Astrocyte (in vitro differentiated cells and primary cell): ENCODE measurements around the gene CYRIA.

Experiments used
- EZH2 ChIP-seq: IDR thresholded peaks from 2 replicates; pipeline ENCODE4 v1.6.1; 2012; ENCODE audit warnings: mild to moderate bottlenecking, low read length, inconsistent platforms; ENCODE audit not compliant: insufficient read depth
- TF ChIP-seq, protein P1 (sequence below): IDR thresholded peaks from 2 replicates; pipeline ENCODE4 v1.5.1; 2011; ENCODE audit warnings: low read depth, mild to moderate bottlenecking, inconsistent platforms, low read length, moderate library complexity; ENCODE audit not compliant: insufficient read depth

DNA sequence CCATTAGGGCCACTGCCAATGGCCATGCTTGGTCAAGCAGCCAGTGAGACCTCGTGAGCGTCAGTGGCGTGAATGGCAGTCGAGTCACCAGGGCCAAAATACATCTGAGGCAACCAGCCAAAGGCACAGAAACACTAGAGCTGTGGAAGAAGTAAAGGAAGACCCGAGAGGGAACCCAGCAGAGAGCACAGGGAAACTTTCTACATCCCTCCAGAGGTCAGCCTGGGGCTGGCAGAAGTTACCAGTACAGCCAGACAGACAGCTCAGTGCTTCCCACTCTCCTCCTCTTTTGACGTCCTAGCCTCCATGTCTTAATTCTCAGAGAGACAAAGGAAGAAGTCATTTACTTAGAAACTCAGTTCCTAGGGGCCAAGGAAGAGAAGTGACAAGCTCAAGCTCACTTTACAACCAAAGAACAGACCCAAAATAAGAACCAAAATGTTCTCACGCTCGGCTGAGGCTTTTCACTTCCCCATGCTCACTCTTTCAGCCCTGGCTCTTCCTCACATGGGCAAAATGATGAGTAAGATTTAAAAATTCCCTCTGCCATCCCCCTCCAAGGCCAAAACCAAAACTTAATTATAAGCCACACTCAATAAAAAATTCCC is 8.7 kb downstream of the CYRIA start:
- TF ChIP-seq, protein P1, sequence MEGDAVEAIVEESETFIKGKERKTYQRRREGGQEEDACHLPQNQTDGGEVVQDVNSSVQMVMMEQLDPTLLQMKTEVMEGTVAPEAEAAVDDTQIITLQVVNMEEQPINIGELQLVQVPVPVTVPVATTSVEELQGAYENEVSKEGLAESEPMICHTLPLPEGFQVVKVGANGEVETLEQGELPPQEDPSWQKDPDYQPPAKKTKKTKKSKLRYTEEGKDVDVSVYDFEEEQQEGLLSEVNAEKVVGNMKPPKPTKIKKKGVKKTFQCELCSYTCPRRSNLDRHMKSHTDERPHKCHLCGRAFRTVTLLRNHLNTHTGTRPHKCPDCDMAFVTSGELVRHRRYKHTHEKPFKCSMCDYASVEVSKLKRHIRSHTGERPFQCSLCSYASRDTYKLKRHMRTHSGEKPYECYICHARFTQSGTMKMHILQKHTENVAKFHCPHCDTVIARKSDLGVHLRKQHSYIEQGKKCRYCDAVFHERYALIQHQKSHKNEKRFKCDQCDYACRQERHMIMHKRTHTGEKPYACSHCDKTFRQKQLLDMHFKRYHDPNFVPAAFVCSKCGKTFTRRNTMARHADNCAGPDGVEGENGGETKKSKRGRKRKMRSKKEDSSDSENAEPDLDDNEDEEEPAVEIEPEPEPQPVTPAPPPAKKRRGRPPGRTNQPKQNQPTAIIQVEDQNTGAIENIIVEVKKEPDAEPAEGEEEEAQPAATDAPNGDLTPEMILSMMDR = no peak
- TF ChIP-seq EZH2 = no peak
